Activated T-cell treated with anti-CD3 and anti-CD28 coated beads for 48 hours (primary cell): ENCODE measurements around the gene TRIO.
"Not testable (repeated sequence)": the region's sequence is repeated elsewhere in the genome, so short reads cannot be mapped to it uniquely, and the experiment has no call there.

Experiments
- DNase-seq: peaks from one replicate; pipeline ENCODE4 v3.0.0-alpha.2; 2020; ENCODE audit warnings: low read depth

TRIO gene

DNA sequence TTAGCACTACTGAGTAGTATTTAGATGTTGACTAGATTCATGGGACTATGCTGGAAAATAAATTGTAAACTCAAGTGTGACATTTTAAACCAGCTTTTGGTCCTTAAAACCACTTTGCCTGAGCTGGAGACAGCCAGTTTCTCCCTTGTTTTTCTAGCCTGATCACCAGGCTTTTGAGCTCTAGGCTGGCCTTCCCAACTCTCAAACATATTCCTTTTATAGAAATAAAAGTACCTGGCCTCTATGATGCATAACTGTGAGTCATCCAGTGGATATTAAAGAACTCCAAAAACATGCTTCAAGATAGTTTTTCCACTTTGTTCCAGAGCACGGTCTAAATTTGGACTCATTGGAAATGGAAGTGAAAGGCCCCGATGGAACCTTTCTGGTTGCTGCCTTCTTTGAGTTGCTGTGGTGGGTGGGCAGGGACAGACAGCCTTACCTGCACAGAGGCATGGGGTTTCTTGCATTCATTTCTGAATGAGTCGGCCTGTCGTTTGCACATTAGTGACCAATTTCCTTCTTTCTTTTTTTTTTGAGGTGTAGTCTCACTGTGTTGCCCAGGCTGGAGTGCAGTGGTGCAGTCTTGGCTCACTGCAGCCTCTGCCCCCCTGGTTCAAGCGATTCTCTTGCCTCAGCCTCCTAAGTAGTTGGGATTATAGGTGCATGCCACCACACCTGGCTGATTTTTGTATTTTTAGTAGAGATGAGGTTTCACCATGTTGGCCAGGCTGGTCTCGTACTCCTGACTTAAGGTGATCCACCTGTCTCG, 43.1 kb downstream of the TRIO start:
- no peak for DNase-seq

DNA sequence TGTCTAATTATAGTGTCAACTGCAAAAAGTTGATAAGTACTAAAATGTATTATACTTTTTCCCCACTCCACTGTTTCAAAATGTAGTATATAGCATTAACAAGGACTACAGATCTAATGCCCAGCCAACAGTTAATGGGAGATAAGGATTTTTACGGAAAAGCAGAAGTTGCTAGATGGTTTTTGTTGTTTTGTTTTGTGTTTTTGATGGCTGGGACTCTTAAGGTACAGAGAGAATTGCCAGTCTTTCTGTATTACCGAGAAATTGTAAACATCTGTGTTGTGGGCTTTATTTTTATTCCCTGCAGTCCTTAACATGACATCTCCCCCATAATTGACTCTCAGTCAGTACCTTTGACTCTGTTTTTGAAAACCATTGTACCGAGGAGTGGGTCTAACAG, 44.0 kb downstream of the TRIO start:
- no peak for DNase-seq

DNA sequence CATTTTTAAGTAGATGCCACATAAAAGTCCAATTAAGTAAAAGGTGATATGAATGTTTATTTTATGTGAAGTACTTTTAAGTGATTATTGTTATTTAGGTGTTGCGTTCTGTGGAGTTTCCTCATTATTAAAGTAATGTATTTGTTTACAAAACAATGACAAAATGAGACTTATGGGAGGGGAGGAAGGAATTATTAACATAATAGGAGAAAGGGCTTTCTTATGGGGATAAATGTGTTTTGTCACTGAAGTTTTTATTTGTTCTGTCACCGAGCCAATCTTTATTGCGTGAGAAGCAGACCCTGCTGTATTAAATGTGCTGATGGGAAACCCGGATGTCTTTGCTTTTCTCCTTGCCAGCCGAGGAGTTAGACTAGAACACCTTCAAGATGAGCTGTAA, 44.5 kb downstream of the TRIO start:
- no peak for DNase-seq

DNA sequence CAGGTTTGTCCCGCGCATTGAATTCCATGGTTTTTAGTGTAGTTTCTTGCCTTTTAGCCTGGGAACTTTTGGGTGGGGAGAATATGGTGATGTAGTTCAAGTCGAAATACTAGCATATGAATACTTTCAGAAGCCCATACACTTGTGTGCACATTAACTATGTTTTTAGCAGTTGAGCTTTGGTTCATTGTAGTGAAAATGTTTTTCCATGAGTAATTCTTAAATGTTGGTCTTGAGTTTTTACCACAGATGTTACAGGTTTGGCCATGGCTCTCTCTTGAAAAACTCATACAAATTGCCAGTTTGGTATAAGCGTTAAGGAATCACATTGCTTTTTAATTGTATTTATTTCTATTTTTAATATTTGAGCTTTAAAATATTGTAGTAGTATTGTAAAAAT, 45.6 kb downstream of the TRIO start:
- no peak for DNase-seq

DNA sequence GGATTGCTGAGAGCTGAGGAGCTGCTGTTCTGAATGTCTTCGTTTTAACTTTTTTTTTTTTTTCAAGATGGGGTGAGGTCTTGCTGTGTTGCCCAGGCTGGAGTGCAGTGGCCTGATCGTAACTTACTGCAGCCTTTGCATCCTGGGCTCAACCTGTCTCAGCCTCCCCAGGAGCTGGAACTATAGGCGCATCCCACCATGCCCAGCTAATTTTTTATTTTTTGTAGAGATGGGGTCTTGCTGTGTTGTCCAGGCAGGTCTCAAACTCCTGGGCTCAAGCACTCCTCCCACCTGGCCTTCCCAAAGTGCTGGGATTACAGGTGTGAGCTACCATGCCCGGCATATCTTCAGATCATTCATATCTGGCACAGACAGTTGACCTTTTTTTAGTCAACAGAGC, 46.5 kb downstream of the TRIO start:
- no peak for DNase-seq

DNA sequence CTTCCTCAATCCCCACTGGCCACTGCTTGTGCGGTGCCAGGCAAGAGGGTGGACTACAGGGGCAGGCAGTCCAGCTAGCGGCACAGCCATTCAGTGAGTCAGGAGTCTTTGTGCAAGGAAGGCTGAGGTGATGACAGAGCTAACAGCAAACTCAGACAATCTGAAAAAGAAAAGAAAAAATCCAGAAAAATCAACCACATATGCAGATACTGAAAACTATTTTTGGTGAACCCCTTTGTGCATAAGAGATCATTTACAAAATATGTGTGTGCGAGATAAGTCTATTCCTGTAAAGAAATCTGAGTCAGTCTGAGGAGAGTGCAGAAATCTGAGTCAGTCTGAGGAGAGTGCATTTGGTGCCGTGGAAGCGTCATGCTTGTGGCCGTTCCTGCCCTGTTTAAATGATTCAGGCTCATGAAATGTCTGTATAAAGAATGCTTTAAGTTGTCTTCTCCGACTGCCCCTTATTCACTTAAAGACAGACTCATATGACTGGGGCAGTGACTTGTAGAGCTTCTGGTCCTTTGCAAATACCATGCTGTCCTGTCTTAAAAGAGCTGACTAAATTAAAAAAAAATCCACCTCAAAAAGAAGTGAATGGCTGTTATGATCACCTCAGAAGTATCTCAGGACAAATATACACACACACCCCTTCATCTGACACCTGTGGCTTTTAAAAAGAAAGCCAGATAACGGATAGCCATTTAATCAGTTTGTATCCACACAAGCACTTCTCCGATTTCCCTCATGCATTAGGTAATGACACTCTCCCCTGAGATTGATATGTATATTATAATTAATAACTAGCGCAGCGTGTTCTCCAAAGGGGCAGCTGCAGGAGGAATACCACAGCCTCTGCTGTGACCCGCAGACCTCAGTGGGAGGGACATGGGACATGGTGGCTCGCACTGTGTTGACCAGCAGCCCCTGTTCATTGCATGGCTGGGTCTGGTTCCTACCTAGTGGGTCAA, 47.3 kb downstream of the TRIO start:
- no peak for DNase-seq

DNA sequence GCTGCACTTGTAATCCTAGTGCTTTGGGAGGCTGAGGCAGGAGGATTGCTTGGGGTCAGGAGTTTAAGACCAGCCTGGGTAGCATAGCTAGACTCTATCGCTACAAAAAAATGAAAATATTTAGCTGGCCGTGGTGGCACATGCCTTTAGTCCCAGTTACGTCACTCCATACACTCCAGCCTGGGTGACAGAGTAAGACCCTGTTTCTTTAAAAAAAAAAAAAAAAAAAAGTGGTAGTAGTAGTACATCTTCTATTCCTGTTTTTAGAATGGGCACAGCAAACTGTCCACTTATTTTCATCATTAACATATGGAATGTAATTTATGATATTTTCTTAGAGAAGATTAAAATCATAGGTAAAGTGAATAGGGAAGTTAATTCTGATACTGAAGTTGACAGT, 48.2 kb downstream of the TRIO start:
- DNase-seq = no peak

DNA sequence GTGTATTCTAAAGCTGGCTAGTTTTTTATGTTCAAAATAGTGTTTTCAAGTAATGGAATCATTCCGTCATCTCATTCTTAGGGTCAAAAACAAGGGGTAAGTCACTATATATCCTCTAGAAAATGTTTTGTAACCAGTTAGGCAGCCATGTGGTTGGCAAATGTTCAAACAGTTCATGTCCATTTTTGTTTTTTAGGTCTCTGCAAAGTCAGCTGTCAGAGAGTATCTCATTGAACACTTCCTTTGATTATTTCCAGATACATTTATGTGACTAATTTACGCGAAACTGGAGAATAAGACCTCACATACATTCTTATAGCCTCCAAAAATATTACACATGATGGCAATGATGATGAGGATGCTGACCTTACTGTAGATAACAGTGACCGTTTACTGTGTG, 50.4 kb downstream of the TRIO start:
- no peak for DNase-seq

DNA sequence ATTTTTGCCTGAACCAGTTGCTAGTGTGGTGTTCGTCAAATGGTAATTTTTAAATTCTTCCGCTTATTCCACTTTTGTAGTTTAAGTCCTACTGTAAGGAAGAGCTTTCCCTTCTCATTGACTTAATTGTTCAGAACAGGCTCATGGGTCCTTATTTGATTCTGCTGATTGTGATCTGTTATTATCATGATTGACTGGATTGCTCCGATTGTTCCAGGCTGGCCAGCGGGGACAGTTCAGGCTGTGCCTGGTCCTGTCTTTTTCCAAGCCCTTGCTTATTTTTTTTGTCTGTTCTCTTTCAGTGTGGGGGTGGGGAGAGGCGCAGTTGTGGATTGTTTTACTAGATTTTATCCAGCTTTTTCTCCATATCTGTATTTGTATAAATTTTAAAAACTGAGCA, 52.4 kb downstream of the TRIO start:
- no peak for DNase-seq

DNA sequence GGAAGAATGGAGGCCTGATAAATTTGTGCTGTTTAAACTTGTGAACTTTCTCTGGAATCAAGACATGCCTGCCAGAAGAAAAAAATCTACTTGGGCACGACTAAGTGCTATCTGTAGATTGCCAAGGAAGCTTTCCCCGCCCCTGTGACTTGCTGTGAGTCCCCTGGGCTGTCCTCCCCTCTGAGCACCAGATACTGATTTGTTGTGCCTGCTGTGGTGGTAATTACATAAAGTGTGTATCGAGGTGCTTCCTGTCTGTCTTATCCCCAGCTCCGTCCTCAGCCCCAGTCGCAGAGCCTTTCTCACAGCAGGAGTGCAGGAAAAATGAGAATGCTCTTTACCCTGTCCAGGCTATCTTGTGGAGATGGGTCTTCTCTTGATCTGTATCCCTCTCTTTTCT, 53.9 kb downstream of the TRIO start:
- no peak for DNase-seq

DNA sequence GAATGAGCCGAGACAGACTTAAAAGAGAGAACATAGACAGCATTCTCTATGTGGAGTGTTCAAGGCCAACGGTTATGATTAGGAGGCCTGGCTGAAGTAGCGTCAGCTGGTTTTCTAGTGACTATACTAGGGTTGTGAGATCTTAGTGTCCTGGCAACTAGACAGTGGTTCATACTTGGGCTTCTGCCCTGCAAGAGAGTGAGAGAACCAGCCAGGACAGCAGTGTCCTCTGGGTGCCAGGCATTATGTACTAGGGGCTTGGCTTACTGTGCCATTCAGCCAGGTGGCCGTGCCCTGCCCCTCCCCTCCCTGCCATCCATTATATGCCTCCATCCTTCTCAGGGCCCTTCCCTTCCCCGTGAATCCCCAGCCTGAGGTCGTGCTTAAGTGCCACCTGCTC, 56.8 kb downstream of the TRIO start:
- no peak for DNase-seq

DNA sequence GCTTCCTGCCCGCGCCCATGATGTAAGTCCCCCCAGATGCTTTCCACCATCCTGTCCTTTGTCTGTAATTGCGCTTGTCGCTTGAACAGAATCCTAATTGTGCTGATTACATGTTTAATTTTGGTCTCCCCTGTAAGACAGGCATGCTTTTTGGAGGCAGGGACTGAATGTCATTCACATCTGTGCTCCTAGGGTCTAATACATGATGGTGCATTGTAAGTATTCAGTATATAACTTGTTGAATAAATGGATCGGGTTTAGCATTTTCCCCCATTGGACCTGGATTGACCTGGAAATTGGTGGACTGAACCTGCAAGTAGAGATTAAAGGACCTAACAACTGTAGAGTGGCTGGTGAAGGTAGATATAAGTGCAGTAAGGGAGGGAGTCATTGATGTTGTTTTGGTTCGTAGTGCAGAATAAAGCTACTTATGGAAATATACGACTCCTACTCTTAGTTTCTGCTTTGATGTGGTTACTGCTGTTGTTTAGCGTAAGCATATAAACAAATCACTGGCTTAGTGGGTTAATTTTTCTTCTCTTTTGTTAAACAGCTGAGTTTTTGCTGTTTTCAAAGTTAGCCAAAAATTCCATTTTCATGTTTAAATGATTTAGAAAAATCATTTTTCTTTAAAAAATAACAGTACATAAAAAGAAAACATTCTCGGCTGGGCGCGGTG, 57.3 kb downstream of the TRIO start:
- no peak for DNase-seq

DNA sequence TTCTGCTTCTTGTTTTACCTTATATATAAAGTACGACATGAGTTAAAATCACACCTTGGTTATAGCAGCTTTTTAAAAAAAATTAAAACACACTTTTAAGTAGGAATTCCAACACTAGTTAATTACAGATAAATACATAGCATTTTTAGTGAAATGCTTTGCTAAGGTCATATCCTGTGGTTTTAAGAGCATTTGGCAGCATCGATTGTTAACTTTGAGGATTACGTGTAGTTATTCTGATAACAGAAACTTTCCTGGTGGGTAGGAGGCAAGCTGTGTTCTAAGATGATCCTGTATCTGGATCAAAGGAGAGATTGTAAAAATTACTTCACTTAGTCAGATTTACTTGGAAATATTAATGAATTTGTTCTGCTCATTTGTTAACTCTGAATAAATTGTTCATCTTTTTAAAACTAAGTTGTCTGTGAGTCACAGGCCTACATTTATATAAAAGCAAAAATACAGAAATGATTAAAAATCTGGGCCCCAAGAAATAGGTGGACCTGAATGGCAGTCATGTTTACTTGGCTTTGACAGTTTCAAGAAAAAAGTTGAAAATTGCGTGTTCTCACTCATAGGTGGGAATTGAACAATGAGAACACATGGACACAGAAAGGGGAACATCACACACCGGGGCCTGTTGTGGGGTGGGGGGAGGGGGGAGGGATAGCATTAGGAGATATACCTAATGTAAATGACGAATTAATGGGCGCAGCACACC, 58.3 kb downstream of the TRIO start:
- DNase-seq = no peak

DNA sequence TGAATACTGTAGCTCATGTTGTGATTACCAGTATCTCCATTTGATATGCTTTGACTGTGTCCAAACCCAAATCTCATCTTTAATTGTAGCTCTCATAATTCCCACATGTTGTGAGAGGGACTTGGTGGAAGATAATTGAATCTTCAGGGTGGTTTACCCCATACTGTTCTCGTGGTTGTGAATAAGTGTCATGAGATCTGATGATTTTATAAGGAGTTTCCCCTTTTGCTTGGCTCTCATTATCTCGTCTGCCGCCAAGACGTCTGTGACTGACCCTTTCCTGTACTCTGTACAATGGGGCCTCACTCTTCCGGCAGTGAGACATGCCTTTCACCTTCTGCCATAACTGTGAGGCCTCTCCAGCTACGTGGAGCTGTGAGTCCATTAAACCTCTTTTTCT, 59.3 kb downstream of the TRIO start:
- DNase-seq = no peak

DNA sequence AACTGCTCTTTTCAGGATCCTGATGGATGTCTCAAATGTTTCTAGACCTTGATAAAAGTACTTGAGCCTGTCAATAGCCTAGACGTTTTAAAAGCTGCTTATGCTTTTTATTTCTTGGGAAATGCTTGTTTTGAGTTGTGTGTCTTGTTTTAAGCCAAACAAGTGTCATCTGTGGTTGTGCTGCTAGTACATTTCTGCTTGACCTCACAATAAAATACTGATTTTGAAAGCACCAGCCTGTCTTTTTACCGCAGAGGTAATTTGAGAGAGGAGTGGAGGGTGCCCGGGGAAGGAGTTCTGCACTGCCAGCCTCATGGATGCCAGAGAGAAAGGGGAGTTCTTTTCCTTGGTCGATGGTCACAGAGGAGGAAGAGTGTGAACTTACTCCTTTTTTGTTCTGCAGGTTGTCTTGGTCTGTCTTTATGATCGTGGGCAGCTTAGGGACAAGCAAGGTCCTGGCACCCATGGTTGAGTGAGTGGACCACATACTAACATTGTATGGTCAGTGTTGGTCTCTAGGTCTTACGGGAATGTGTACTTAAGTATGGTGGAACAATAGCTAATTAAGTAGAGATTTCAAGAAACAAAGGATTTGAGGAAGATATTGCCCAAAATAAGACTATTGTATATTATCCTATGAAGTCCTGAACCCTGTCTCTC, 61.0 kb downstream of the TRIO start:
- no peak for DNase-seq

DNA sequence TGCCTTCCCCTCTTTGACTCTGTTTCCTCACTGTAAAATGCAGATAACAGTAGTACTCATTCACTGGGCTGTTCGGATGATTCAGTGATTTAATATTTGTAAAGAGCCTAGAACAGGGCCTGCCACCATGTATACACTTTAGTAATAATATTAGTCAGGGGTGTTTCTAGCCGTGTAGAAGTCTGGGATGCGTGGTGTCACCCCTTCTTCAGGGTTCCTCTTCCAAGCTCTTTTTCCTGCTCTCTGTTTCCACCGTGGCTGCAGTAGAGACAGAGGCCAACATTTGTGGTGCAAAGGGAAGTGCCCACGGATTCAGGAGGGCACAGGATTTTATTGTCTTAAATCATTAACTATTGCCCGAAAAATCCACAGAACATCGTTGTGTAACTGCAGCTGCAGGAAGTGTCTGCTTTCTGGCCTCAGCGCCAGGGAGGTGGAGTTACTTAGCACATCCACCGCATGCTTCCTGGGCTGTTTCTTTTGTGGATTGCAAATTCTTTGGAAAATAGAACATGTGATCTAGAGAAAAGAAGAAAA, 61.7 kb downstream of the TRIO start:
- no peak for DNase-seq

DNA sequence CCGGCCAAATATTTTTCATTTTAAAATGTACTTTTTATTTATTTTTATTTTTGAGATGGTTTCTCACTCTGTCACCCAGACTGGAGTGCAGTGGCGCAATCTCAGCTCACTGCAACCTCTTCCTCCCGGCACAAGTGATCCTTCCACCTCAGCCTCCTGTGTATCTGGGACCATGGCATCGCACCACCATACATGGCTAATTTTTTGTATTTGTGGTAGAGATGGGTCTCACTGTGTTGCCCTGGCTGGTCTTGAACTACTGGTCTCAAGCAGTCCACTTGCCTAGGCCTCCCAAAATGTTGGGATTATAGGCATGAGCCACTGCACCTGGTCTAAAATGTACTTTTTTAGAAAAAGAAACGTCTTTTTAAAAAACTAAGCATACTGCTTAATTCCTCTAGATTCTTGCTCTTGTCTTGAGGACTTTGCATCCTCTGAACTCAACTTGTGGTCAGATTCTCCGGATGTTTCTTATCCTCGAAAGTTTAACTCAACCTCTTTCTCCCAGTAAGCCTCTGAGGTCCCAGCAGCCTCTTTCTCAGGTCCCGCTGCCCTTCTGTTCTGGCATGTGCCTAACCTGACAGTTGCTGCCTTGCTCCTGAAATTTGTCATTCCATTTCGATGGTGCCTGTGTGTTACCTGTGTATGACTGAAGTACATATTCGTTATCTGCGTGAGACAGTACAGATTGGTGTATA, 63.0 kb downstream of the TRIO start:
- DNase-seq = no peak

DNA sequence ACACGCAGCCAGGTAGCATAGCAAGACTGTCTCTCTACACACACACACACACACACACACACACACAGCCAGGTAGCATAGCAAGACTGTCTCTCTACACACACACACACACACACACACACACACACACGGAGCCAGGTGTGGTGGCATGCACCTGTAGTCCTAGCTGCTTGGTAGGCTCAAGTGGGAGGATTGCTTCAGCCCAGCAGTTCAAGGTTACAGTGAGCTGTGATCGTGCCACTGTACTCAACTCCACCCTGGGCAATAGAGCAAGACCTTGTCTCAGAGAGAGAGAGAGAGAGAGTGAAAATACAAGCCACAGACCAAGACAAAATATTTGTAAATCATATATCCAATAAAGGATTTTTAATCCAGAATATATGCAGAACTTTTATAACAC, 64.3 kb downstream of the TRIO start:
- DNase-seq = not testable (repeated sequence)

DNA sequence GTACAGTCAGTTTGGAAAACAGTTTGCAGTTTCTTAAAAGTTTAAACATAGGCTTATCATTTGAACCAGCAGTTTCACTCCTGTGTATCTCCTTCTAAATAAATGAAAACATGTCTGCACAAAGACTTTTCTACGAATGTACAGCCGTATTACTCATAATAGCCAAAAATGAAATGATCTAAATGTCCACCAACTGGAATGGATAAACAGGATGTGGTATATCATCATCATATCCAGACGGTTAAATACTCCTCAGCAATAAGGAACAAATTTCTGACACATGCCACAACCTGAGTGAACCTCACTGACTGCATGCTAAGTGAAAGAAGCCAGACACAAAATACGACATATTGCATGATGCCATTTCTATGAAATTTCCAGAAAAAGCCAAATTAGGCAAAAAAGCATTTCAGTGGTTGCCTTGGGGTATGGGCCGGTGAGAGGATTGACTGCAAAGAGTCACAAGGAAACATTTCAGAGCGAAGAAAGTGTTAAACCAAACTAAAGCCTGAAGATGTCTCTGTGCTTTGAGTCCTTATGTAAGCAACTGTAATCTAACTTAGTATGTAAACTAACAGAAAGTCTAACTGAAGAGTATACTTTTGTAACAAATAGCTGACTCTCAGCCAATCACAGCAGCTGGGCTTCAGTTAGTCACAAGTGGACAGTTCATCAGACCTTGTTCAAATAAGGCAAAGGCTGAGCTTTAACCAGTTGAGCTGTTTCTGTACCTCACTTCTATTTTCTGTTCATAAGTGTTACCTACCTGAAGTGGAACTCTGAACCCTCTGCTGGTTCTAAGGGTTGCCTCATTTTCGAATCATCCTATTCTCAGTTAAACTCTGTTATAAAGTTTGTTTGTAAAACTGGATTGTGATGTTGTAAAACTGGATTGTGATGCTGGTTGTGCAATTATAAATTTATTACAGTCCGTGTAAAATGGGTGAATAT, 65.2 kb downstream of the TRIO start:
- no peak for DNase-seq
